ENCODE data around the gene ZC3H7A. TPM values are rescaled to one million over a fixed set of nuclear protein-coding genes. Genes with fewer than 3 reads are reported as not detected.

ZC3H7A gene
- total and polyA plus RNA-seq, 9 of the 15 experiments (the other 6 are each of a cell fraction or from before 2014, with no cell fraction given): 19.8 to 49.1 (median 28.2) TPM

DNA sequence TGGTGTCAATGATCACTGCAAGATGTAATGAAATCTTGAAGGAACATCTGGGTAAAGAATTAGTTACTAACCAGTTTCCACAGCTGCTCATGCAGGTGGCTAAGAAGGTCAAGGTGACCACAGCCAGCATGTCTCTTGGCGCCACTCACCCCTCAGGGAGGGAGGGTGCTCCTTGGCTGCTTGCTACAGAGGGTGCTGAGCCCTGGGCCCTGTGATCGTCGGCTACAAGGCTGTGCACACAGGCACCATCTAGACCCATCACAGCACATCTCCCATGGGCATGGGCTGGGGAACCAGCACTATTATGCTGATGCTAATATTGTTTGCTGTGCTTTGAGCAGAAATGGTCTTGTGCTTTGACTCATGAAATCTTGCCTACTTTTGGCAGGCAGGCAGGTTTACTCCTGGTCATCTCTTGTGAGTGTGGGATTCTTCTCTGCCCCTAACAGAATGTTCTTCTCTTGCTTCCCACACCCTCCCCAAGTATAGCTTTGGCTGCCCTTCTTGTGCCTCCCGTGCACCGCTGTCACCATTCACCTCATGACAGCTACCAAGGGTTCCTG is 90.8 kb downstream of the ZC3H7A start (continued):
- TF ChIP-seq, protein P1, sequence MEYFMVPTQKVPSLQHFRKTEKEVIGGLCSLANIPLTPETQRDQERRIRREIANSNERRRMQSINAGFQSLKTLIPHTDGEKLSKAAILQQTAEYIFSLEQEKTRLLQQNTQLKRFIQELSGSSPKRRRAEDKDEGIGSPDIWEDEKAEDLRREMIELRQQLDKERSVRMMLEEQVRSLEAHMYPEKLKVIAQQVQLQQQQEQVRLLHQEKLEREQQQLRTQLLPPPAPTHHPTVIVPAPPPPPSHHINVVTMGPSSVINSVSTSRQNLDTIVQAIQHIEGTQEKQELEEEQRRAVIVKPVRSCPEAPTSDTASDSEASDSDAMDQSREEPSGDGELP (CRISPR knock-in tag; IDR thresholded peaks at IDR 0.05; ENCODE audit: borderline replicate concordance): 0 out of 2 replicates have a peak, but pooled peaks have one; percentile 17
- TF ChIP-seq ZKSCAN8 (CRISPR knock-in tag; IDR thresholded peaks at IDR 0.05) (no peak), U2AF1 (optimal IDR thresholded peaks at IDR 0.05; ENCODE audit: low read depth, low read length) (no peak), FOXK2 (conservative IDR thresholded peaks at IDR 0.05 in 1 of 2, IDR thresholded peaks at IDR 0.05 in 1 of 2; ENCODE audit: low read depth in 2 of 2) (no peak), TEAD4 (IDR thresholded peaks at IDR 0.05; ENCODE audit: low read length) (peak; percentile 47; the same call in 1 of the 2 replicates), TEAD4 (CRISPR knock-in tag; IDR thresholded peaks at IDR 0.05; ENCODE audit: borderline replicate concordance) (no peak), ILF3 (IDR thresholded peaks at IDR 0.05; ENCODE audit: borderline replicate concordance) (no peak), TCF3 (CRISPR knock-in tag; IDR thresholded peaks at IDR 0.05) (0 out of 2 replicates have a peak, but pooled peaks have one; percentile 19), PCBP1 (IDR thresholded peaks at IDR 0.05; ENCODE audit: low read depth, low read length, poor library complexity, severe bottlenecking) (no peak), PPARD (CRISPR knock-in tag; IDR thresholded peaks at IDR 0.05) (no peak), PTTG1 (tag; IDR thresholded peaks at IDR 0.05; ENCODE audit: low read depth) (no peak), MCM3 (IDR thresholded peaks at IDR 0.05) (no peak), CBFA2T3 (IDR thresholded peaks at IDR 0.05) (peak; percentile 69), TAF1 (IDR thresholded peaks at IDR 0.05; ENCODE audit: control insufficient read depth, extremely low read depth, insufficient read depth, low read length, severe bottlenecking) (no peak), RBM34 (IDR thresholded peaks at IDR 0.05; ENCODE audit: borderline replicate concordance, insufficient read depth, low read length) (no peak), XRCC3 (IDR thresholded peaks at IDR 0.05) (no peak), KAT2B (IDR thresholded peaks at IDR 0.05; ENCODE audit: low read depth, low read length) (no peak), MAFF (IDR thresholded peaks at IDR 0.05; ENCODE audit: low read length) (no peak), SMAD1 (IDR thresholded peaks at IDR 0.05; ENCODE audit: low read depth, low read length, partially characterized antibody) (no peak), ATF7 (IDR thresholded peaks at IDR 0.05) (no peak), ZNF695 (CRISPR knock-in tag; IDR thresholded peaks at IDR 0.05) (no peak), BACH1 (tag; IDR thresholded peaks at IDR 0.05) (no peak), CBFA2T2 (conservative IDR thresholded peaks at IDR 0.05) (peak; percentile 68)
- TF ChIP-seq, protein P2, sequence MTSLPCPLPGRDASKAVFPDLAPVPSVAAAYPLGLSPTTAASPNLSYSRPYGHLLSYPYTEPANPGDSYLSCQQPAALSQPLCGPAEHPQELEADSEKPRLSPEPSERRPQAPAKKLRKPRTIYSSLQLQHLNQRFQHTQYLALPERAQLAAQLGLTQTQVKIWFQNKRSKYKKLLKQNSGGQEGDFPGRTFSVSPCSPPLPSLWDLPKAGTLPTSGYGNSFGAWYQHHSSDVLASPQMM (CRISPR knock-in tag; IDR thresholded peaks at IDR 0.05): no peak
- TF ChIP-seq, protein P3, sequence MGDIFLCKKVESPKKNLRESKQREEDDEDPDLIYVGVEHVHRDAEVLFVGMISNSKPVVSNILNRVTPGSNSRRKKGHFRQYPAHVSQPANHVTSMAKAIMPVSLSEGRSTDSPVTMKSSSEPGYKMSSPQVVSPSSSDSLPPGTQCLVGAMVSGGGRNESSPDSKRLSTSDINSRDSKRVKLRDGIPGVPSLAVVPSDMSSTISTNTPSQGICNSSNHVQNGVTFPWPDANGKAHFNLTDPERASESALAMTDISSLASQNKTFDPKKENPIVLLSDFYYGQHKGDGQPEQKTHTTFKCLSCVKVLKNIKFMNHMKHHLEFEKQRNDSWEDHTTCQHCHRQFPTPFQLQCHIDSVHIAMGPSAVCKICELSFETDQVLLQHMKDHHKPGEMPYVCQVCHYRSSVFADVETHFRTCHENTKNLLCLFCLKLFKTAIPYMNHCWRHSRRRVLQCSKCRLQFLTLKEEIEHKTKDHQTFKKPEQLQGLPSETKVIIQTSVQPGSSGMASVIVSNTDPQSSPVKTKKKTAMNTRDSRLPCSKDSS (IDR thresholded peaks at IDR 0.05; ENCODE audit: low read depth, partially characterized antibody): no peak
- TF ChIP-seq, protein P4, sequence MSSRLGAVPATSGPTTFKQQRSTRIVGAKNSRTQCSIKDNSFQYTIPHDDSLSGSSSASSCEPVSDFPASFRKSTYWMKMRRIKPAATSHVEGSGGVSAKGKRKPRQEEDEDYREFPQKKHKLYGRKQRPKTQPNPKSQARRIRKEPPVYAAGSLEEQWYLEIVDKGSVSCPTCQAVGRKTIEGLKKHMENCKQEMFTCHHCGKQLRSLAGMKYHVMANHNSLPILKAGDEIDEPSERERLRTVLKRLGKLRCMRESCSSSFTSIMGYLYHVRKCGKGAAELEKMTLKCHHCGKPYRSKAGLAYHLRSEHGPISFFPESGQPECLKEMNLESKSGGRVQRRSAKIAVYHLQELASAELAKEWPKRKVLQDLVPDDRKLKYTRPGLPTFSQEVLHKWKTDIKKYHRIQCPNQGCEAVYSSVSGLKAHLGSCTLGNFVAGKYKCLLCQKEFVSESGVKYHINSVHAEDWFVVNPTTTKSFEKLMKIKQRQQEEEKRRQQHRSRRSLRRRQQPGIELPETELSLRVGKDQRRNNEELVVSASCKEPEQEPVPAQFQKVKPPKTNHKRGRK (tag; IDR thresholded peaks at IDR 0.05): no peak
